Measurements from ENCODE around the gene DDX20.

The DDX20 gene, protein sequence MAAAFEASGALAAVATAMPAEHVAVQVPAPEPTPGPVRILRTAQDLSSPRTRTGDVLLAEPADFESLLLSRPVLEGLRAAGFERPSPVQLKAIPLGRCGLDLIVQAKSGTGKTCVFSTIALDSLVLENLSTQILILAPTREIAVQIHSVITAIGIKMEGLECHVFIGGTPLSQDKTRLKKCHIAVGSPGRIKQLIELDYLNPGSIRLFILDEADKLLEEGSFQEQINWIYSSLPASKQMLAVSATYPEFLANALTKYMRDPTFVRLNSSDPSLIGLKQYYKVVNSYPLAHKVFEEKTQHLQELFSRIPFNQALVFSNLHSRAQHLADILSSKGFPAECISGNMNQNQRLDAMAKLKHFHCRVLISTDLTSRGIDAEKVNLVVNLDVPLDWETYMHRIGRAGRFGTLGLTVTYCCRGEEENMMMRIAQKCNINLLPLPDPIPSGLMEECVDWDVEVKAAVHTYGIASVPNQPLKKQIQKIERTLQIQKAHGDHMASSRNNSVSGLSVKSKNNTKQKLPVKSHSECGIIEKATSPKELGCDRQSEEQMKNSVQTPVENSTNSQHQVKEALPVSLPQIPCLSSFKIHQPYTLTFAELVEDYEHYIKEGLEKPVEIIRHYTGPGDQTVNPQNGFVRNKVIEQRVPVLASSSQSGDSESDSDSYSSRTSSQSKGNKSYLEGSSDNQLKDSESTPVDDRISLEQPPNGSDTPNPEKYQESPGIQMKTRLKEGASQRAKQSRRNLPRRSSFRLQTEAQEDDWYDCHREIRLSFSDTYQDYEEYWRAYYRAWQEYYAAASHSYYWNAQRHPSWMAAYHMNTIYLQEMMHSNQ

GRCh38 chr1:111755331-111756123, at the start of gene DDX20:
Gene DDX20 (plus strand): TSS chr1:111755901. CDS start chr1:111755925, 24 bp downstream.
- peak; percentile 99 for DNase-seq

DNA sequence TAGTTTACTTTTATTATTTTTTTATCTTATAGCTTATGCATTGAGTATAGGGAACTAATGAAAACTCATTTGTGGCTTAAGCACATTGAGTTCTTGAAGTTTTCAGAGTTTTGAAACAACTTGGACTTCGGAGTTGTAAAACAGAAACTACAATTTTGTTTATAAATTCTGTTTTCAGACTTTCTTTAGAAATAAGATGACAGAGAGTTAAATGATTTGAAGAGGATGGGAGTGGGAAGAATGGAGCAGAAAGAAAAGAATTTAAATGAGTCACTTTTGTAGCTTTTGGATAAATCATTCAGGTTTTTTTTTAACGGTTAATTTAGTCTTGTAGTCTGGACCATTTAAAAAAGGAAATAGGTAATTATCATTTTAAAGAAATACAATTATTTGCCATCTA, 48.8 kb upstream of the DDX20 start:
- no peak for DNase-seq

GRCh38 chr1:111707906-111708305, 47.8 kb upstream of the DDX20 start:
- DNase-seq = no peak

DNA sequence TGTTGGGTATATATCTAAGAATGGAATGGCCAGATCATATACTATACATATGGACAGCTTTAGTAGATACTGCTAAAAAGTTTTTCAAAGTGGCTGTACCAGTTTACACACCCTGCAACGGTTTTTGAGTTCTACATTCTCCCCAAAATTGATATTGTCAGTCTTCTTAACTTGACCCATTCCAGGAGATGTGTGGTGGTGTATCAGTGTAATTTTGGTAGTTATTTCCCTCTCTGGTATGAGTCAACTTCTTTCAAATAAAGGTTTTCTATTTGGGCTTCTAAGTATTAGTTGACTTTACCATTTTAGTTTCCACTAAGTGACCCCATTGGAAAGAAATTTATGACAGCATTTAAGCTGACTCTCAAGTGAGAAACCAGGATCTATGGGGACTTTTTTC, 45.7 kb upstream of the DDX20 start:
- DNase-seq = no peak

- no peak for DNase-seq
Observed at GRCh38 chr1:111716333-111716732, 39.4 kb upstream of the DDX20 start.

GRCh38 chr1:111717450-111717849, 38.3 kb upstream of the DDX20 start:
- no peak for DNase-seq

- no peak for DNase-seq
Observed at GRCh38 chr1:111719135-111719534, 36.6 kb upstream of the DDX20 start.

- DNase-seq = no peak
Observed at GRCh38 chr1:111719674-111720132, 36.0 kb upstream of the DDX20 start.

GRCh38 chr1:111720274-111720976, 35.3 kb upstream of the DDX20 start:
- DNase-seq = no peak

DNA sequence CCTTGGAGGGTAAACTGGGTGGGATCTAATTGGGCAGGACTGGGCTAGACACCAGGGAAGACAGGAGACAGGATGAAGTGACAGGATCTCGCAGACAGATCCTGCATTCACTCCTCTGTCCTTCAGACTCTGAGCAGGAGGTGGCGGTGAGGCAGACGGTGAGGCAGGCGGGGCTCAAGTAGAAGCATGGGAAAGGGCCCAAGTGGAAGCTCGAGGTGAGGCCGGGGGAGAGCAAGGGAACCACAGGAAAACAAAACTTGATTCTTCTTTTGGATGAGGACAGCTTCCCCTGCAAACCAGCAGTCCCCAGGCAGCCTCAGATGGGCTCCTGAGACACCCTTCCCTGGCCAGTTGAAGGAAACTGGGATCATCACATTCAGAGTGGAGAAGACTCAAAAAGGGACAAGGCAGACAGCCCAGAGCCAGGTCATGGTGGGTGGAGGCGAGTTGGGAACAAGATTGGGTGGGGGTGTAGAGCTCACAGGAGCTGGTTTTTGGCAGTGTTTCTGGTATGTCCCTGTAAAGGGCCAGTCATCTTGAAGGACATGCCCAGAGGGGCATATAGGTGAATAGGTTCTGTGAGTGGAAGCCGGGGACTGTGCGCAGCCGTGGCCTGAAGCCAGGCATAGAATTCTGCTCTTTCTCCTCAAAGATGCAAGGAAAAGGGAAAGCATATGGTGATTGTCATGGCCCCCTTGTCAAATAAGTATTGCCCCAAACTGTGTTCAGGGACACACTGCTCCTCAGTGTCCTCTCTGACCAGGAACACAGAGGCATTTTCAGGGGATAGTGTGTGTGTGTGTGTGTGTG, 34.5 kb upstream of the DDX20 start:
- DNase-seq = no peak

DNA sequence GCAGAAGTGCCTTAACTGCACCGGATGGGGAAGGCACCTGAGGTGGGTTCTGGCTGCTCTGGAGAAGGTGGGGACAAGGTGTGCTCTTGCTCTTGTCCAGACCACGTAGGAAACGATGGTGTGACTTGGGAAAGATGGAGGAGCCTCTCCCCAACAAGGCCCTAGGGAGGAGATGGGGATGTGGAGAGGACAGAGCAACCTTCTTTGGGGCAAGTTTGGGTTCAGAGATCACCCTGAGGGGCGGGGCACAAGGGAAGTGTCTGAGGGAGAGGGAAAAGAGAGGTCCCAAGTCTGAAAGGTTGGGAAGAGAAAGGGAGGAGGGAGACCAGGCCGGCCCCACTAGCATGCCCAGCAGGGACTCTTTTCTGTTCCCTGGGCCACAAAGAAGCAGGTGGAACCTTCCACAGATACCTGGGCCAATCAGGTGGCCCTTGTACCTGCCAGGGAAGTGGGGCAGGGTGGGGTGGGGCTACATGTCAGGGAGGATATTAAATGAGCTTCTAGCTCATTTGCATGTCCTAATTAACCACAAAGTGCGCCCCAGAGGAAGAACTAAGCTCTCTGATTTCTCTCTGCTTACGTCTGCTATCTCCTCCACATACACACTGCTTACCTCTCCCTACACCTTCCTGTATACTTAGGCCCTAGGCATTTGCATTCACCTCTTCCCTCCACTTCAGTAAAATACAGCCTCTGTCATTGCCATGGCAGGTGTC, 32.5 kb upstream of the DDX20 start:
- DNase-seq = no peak

DNA sequence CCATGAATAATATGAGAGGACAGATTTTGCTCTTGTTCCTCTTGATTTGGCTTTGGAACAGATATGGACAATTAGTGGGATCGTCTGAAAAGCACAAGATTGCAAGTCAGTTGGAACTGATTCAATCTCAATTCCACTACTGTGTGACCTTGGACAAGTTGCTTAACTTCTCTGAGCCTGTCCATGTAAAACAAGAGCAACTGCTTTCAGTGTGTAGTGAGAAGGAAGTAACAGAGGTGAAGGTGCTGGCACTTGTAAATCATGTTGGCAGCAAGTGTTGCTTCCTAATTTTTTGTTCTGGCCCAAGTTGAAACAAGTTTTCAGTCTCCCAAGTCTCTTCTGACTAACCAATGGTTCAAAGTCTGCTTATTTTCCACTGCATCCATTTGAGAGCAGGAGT, 31.8 kb upstream of the DDX20 start:
- DNase-seq = no peak

GRCh38 chr1:111725192-111725591, 30.5 kb upstream of the DDX20 start:
- no peak for DNase-seq

- DNase-seq = no peak
Observed at GRCh38 chr1:111727056-111727455, 28.6 kb upstream of the DDX20 start.

- no peak for DNase-seq
Observed at GRCh38 chr1:111729271-111729921, 26.3 kb upstream of the DDX20 start.

DNA sequence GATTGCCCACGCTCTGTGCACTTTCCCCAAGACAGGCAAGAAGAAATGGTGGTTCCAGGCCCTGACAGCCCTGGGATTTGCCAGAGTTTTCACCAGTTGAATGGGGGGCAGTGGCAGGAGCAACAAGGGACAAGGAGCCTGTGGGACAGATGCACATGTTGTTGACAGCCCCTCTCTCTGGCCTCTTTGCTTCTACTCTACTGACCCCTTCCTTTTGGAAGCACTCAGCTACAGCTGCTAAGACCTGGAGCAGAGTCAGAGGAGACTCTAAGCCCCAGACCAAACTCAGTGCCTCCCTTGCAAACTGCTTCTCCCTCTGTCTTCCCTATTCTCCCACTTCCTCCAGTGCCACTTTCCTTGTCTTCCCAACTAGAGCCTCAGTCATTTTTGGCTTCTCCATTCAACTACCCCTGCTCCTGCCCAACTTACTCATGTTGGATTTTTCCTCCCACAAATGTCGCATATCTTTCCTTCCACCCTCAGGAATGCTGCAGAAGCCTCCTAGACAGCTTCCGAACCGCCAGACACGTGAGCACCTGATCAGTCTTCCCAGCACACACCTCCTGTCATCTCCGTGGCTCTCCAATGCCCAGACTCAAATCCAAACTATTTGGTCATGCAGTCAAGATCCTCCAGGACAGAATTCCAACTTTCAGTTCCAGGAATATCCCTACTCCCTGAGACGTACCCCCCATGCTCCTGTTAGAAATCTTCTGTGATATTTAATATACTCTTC, 25.6 kb upstream of the DDX20 start:
- DNase-seq = no peak

- DNase-seq = no peak
Observed at GRCh38 chr1:111730706-111731105, 25.0 kb upstream of the DDX20 start.

GRCh38 chr1:111731956-111732355, 23.7 kb upstream of the DDX20 start:
- DNase-seq = no peak

DNA sequence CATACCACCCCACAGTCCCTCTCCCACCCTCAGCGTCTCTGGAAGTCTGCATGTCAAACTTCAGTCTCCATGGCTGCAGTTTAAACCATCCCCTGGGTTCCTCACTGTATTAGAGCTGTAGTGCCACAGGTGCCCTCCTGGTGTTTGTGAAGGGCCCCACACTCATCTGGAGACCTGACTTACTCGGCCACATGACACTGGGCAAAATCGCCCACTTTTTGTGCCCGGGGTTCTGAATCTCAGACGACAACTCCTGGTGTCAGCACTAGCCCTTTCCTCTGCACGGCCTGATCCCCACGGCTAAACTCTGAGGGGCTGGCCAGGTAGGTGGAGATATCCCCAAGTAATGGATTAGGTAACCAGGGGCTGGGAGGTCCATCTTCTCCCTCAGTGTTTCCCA, 23.0 kb upstream of the DDX20 start:
- no peak for DNase-seq
